Measurements from ENCODE around the gene GJC1.
"Not testable (repeated sequence)": the region's sequence is repeated elsewhere in the genome, so short reads cannot be mapped to it uniquely, and the experiment has no call there.

GJC1 gene

GRCh38 chr17:44844390-44844830 lies 14.3 kb upstream of the GJC1 start:
- DNase-seq (ENCODE audit: low spot score), result peak; percentile 31

DNA sequence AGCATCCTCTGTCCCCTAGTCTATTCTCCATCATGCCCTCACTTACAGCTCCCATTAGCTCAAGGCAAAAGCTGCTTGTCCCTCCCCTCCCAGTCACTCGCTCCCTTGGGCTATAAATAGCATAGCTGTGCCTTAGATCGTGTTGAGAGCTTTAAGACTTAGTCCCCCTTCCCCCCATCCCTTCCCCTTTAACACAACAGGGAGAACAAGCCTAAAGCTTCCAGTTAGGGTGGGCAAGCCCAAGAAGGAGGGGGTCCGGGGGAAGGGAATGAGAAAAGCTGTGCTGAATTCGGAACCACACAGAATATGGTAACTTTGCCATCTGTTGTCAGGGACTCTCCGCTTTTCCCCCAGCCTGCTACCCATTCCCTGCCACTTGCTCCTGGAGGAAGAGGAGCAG lies 12.7 kb upstream of the GJC1 start:
- no peak for DNase-seq (ENCODE audit: low spot score)

DNA sequence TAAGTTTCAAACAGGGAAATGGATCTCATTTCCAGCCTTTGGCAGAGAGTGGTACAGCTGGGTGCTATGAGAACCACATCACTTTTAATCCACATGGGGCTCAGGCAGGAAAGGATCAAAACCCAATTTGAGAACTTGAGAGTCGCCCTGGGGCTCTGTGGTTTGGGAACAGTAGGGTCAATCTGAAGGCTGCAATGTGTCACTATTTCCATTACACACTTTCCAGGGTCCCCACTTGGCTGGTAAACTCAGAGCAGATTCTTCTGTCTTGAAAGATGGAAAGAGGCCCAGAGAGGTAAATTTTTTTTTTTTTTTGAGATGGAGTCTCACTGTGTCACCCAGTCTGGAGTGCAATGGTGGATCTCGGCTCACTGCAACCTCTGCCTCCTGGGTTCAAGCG lies 10.8 kb upstream of the GJC1 start:
- no peak for DNase-seq (ENCODE audit: low spot score)

DNA sequence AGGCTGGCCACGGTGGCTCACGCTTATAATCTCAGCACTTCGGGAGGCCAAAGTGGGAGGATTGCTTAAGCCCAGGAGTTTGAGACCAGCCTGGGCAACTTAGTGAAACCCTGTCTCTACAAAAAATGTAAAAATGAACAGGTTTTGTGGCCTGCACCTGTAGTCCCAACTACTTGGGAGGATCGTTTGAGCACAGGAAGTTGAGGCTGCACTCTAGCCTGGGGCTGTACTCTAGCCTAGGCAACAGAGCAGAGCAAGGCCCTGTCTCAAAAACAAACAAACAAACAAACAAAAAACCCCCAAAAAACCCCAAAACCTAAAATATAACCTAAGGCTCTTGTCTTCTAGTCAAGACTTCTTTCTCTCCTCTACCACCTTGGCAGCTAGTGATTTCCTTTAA lies 10.2 kb upstream of the GJC1 start:
- DNase-seq (ENCODE audit: low spot score), result no peak

- DNase-seq (ENCODE audit: low spot score), result no peak
Observed at GRCh38 chr17:44837196-44837595, 7.1 kb upstream of the GJC1 start.

DNA sequence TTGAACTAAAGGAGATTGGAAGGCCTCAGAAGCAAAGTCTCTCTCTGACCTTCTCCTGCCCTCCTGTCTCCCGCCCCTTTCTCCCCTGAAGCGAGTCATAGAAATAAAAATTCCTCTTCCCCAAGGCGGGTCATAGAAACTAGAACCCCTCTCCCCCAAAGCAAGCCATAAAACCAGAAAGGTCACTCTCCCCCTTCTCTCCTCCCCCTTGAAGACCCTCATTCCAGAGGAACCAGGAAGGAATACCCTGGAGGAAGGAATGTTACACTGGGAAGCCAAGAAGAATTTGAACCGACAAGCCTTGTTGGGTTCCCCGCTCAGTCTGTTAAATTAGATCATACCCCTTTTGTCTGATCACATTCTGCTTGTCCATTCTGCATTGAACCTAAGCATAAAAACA lies 2.7 kb upstream of the GJC1 start:
- DNase-seq (ENCODE audit: low spot score), result no peak

DNA sequence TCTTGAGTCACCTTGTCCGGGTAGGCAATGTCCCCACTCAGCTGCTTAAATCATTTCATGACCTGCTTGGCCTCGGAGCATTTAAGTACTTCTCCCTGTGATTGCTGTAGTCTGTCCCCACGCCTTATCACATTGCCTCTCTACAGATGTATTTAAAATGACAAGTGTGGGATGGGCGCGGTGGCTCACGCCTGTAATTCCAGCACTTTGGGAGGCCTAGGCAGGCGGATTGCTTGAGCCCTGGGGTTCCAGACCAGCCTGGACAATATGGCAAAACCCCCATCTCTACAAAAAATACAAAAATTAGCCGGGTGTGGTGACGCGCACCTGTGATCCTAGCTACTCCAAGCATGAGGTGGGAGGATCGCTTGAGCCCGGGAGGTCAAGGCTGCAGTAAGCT lies 1.3 kb upstream of the GJC1 start:
- no peak for DNase-seq (ENCODE audit: low spot score)

DNA sequence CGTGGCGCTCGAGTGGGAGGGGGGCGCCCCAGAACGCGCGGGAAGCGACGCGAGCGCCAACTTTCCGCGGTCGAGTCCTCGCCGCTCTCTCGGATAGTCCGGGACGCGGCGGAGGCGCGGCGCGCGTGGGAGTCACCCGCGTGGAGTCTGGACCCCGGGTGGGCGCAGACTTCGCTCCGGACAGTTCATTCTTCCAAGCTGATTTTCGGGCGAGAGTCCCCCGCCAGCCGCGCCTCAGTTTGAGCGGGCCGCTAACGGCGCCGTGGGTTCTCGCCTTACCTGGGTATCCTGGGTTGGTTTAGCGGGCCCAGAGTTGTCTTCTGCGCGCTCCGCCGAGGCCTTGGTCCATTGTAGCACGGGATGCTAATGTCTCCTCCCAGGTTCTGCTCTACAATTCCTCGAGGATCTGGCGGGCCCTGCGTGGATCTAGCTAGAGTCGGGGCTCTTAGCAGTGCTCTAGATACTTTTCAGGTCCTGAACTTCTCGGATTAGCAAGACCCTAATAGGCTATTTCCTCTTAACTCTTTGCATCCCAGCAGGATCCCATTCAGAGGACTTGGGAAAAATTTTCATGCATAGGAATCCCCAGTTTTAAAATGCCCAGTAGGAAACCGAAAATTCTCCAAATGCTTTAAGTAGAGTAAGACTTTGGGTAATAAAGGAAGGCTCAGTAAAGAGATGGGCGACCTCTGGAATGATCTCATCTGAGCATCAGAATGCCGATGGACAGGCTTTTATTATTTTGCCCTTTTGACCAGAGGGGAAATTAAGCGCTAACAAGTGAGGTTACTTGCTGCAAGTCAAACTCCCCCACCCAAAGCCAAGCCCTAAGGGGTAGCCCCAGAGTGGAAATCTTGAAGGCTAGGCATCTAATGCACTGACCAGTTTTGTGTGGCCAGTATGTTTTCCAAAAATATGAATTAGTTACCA lies 537 bp upstream of the GJC1 start:
- DNase-seq (ENCODE audit: low spot score), result peak; percentile 57

GRCh38 chr17:44828919-44829522 lies 1.1 kb downstream of the GJC1 start:
- no peak for DNase-seq (ENCODE audit: low spot score)

- peak; percentile 36 for DNase-seq (ENCODE audit: low spot score)
Observed at GRCh38 chr17:44827863-44828262, 2.2 kb downstream of the GJC1 start.

- peak; percentile 30 for DNase-seq (ENCODE audit: low spot score)
Observed at GRCh38 chr17:44826123-44826790, 3.8 kb downstream of the GJC1 start.

DNA sequence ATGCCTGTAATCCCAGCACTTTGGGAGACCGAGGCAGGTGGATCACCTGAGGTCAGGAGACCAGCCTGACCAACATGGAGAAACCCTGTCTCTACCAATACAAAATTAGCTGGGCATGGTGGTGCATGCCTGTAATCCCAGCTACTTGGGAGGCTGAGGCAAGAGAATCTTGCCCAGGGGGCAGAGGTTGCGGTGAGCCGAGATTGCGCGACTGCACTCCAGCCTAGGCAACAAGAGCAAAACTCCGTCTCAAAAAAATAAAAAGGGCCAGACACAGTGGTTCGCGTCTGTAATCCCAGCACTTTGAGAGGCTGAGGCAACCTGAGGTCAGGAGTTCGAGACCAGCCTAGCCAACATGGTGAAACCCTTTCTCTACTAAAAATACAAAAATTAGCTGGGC lies 4.9 kb downstream of the GJC1 start:
- not testable (repeated sequence) for DNase-seq (ENCODE audit: low spot score)

- peak; percentile 88 for DNase-seq (ENCODE audit: low spot score)
Observed at GRCh38 chr17:44820631-44821212, 9.4 kb downstream of the GJC1 start.

GRCh38 chr17:44818508-44818907 lies 11.6 kb downstream of the GJC1 start:
- not testable (repeated sequence) for DNase-seq (ENCODE audit: low spot score)

GRCh38 chr17:44812263-44812662 lies 17.8 kb downstream of the GJC1 start:
- no peak for DNase-seq (ENCODE audit: low spot score)

DNA sequence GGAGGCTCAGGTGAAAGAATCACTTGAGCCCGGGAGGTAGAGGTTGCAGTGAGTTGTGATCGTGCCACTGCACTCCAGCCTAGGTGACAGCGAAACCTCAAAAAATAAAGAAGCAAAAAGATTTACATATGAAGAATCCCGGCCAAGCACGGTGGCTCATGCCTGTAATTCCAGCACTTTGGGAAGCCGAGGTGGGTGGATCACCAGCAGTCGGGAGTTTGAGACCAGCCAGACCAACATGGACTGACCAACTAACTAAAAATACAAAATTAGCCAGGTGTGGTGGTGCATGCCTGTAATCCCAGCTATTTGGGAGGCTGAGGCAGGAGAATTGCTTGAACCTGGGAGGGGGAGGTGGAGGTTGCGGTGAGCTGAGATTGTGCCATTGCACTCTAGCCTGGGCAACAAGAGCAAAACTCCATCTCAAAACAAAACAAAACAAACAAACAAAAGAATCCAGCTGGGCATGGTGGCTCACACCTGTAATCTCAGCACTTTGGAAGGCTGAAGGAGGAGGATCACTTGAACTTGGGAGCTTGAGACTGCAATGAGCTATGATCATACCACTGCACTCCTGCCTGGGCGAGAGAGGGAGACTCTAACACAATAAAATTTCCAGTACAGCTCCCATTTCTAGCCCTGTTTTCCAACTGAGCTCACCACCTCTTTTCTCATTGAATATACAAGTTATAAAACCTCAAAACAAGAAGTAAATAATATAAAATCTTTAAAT lies 21.3 kb downstream of the GJC1 start:
- not testable (repeated sequence) for DNase-seq (ENCODE audit: low spot score)

DNA sequence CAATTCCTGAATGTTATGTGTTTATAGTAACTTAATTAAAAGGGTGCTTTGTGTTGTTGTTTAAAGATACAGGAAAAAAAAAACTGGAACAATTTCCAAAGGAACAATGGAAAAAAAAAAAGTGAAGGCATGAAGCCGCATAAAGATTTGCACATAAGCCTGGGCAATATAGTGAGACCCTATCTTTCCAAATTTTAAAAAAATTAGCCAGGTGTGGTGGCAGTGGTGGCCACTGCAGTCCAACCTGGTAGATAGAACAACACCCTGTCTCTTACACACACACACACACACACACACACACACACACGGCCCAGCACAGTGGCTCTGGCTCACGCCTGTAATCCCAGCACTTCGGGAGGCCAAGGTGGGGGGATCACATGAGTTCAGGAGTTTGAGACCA lies 21.9 kb downstream of the GJC1 start:
- DNase-seq (ENCODE audit: low spot score), result no peak

- DNase-seq (ENCODE audit: low spot score), result no peak
Observed at GRCh38 chr17:44807817-44808155, 22.3 kb downstream of the GJC1 start.

GRCh38 chr17:44807093-44807816 lies 22.8 kb downstream of the GJC1 start:
- no peak for DNase-seq (ENCODE audit: low spot score)

DNA sequence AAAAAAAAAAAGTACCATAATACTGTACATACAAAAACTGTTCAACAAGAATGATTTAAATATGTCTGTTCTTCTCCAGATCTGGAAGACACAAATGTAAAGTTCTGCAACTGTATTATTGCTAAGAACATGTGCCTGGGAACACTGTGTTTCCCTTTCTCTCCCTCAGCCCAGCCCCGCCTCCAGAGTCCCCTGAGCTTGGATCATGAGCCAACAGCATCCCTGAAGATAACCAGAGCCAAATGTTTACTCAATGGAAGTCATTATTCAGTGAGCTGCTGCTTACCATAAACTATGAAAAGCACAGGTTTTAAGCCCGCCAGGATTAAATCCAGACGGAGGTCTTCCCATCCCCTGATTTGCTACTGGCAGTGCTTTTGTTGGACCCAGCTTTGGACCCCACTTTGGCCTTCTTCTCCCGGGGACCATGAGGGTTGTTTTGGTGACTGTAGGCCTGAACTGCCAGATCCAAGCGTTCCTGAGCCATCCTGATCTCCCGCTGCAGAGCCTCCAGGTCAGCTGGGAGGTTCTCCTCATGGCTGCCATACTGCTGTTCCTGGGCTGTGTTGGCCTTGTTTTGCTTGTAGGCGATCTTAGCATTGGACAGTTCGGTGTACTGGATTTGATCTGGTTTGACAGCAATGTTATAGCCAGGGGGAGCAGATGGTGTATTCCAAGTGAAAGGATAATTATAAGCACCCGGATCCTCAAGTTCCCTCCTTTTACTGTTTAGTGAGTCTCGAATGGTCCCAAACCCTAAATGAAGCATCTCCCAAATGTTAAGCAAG lies 25.6 kb downstream of the GJC1 start:
- DNase-seq (ENCODE audit: low spot score), result no peak
